Panc1 (cell line): ENCODE results near the gene LHPP. TPM values are rescaled to one million over a fixed set of nuclear protein-coding genes. Genes with fewer than 3 reads are reported as not detected.

Source experiments
- ATAC-seq: fragments of 200-7000 bp; cut with Tn5 transposase; 2 replicates; pipeline ENCODE4 v1.9.1; 2020; ENCODE audit warnings: mild to moderate bottlenecking, moderate library complexity
- BruUV-seq: library from RNA; stranded (reverse); fragments of 400-500 nt; replicated peaks from 2 replicates; lab custom pipeline; 2021; lab: Mats Ljungman, UMichigan
- CTCF ChIA-PET: fragments of 300-600 bp; sonication (Branson Sonifier 250); formaldehyde crosslinking; loops from one replicate; lab custom pipeline; 2022; ENCODE audit warnings: antibody characterized with exemption; lab: Charles Lee
- POLR2A ChIA-PET: fragments of 300-600 bp; sonication (Branson Sonifier 250); formaldehyde crosslinking; loops from one replicate; lab custom pipeline; 2022; ENCODE audit warnings: antibody characterized with exemption; lab: Charles Lee
- DNase-seq: peaks from one replicate; pipeline ENCODE4 v3.0.0-alpha.2; 2010; ENCODE audit warnings: low read depth, low spot score
- H3K27ac ChIP-seq: 2 replicates; pipeline ENCODE4 v1.5.1; 2011; ENCODE audit warnings: mild to moderate bottlenecking, low read length, inconsistent platforms
- H3K27me3 ChIP-seq: fragments of 200-500 bp; sonication (Bioruptor generic); 2 replicates; pipeline ENCODE4 v1.6.0; 2014; ENCODE audit warnings: low read length, inconsistent platforms; ENCODE audit not compliant: control insufficient read depth, insufficient read depth
- H3K36me3 ChIP-seq: fragments of 200-500 bp; sonication (Bioruptor generic); 2 replicates; pipeline ENCODE4 v1.5.1; 2014; ENCODE audit warnings: inconsistent platforms, mild to moderate bottlenecking, low read length, moderate library complexity; ENCODE audit not compliant: control insufficient read depth, insufficient read depth
- H3K4me1 ChIP-seq: 2 replicates; pipeline ENCODE4 v1.5.1; 2011; ENCODE audit warnings: inconsistent platforms, mild to moderate bottlenecking, low read length, moderate library complexity; ENCODE audit not compliant: control insufficient read depth, insufficient read depth
- H3K4me3 ChIP-seq, 2 experiments: 2 replicates each; pipeline ENCODE4 v1.5.1; 2011 to 2012; ENCODE audit warnings: low read depth in 2 of 2, low read length in 2 of 2, mild to moderate bottlenecking in 2 of 2, inconsistent platforms in 1 of 2, moderate library complexity in 1 of 2
- H3K9me3 ChIP-seq: fragments of 200-500 bp; sonication (Bioruptor generic); 2 replicates; pipeline ENCODE4 v1.5.1; 2014; ENCODE audit warnings: low read depth, mild to moderate bottlenecking, inconsistent platforms, low read length, moderate library complexity; ENCODE audit not compliant: control insufficient read depth, insufficient read depth
- POLR2AphosphoS5 ChIP-seq: IDR thresholded peaks from 2 replicates; pipeline ENCODE4 v1.6.1; 2012; ENCODE audit warnings: mild to moderate bottlenecking, low read depth, low read length, moderate library complexity
- SIN3A ChIP-seq: IDR thresholded peaks from 2 replicates; pipeline ENCODE4 v1.6.1; 2012; ENCODE audit warnings: low read depth, mild to moderate bottlenecking, low read length, moderate library complexity, borderline replicate concordance; ENCODE audit not compliant: insufficient read depth
- TCF7L2 ChIP-seq: IDR thresholded peaks from 2 replicates; pipeline ENCODE4 v1.6.1; 2011; ENCODE audit warnings: mild to moderate bottlenecking, low read depth, low read length, inconsistent platforms
- in situ Hi-C: cut with HindIII; loops from 2 replicates; pipeline ENCODE4 v1.10.0; 2016; ENCODE audit warnings: low sequenced_read_pairs, low pct_unique_long_range_greater_than_20kb
- intact Hi-C: fragments of 100-400 bp; cut with micrococcal nuclease; formaldehyde crosslinking; loops from one replicate; pipeline ENCODE4 v1.10.0; 2022; ENCODE audit not compliant: unreplicated experiment
- total RNA-seq: library from RNA; stranded (reverse); gene quantifications from one replicate; pipeline ENCODE4 v1.2.1, GENCODE V29; 2021; ENCODE audit not compliant: unreplicated experiment
- TF ChIP-seq, protein P1 (sequence below), 2 experiments: IDR thresholded peaks; 2 replicates each; pipeline ENCODE4 v1.6.1; 2011 to 2012; ENCODE audit warnings: low read depth in 2 of 2, control low read depth in 1 of 2, low read length in 1 of 2, mild to moderate bottlenecking in 1 of 2, moderate library complexity in 1 of 2; ENCODE audit not compliant: insufficient read depth in 1 of 2
- TF ChIP-seq, protein P2 (sequence below): fragments of 450-650 bp; IDR thresholded peaks from 2 replicates; pipeline ENCODE4 v1.5.1; 2017; ENCODE audit warnings: mild to moderate bottlenecking

LHPP gene
- total RNA-seq, 1 experiment from 2014 or later, result 15.0 TPM

DNA sequence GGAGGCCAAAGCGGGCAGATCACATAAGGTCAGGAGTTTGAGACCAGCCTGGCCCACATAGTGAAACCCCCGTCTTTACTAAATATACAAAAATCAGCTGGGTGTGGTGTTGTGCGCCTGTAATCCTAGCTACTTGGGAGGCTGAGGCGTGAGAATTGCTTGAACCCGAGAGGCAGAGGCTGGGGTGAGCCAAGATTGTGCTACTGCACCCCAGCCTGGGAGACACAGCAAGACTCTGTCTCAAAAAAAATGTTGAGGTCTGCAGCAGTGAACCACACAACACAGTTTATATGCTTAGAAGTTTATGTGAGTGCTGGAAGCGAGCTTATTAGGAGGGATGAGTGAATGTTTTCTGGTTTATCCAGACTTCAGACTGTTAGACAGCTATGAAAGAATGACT is 10.4 kb downstream of the LHPP start:
- BruUV-seq, result no TSS peak
- ChIA-PET CTCF (no interaction called here), POLR2A (interaction anchor here (0.6 kb wide), 1 partner anchor 9 kb away, joined by 22 read pairs; no protein-coding TSS in a partner anchor)
- TF ChIP-seq SIN3A (no peak), TCF7L2 (no peak), POLR2AphosphoS5 (no peak)
- TF ChIP-seq, protein P1, sequence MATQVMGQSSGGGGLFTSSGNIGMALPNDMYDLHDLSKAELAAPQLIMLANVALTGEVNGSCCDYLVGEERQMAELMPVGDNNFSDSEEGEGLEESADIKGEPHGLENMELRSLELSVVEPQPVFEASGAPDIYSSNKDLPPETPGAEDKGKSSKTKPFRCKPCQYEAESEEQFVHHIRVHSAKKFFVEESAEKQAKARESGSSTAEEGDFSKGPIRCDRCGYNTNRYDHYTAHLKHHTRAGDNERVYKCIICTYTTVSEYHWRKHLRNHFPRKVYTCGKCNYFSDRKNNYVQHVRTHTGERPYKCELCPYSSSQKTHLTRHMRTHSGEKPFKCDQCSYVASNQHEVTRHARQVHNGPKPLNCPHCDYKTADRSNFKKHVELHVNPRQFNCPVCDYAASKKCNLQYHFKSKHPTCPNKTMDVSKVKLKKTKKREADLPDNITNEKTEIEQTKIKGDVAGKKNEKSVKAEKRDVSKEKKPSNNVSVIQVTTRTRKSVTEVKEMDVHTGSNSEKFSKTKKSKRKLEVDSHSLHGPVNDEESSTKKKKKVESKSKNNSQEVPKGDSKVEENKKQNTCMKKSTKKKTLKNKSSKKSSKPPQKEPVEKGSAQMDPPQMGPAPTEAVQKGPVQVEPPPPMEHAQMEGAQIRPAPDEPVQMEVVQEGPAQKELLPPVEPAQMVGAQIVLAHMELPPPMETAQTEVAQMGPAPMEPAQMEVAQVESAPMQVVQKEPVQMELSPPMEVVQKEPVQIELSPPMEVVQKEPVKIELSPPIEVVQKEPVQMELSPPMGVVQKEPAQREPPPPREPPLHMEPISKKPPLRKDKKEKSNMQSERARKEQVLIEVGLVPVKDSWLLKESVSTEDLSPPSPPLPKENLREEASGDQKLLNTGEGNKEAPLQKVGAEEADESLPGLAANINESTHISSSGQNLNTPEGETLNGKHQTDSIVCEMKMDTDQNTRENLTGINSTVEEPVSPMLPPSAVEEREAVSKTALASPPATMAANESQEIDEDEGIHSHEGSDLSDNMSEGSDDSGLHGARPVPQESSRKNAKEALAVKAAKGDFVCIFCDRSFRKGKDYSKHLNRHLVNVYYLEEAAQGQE (IDR thresholded peaks at IDR 0.05; ENCODE audit: insufficient read depth in 1 of 2, low read depth in 2 of 2, low read length in 1 of 2), result no peak
- TF ChIP-seq, protein P2, sequence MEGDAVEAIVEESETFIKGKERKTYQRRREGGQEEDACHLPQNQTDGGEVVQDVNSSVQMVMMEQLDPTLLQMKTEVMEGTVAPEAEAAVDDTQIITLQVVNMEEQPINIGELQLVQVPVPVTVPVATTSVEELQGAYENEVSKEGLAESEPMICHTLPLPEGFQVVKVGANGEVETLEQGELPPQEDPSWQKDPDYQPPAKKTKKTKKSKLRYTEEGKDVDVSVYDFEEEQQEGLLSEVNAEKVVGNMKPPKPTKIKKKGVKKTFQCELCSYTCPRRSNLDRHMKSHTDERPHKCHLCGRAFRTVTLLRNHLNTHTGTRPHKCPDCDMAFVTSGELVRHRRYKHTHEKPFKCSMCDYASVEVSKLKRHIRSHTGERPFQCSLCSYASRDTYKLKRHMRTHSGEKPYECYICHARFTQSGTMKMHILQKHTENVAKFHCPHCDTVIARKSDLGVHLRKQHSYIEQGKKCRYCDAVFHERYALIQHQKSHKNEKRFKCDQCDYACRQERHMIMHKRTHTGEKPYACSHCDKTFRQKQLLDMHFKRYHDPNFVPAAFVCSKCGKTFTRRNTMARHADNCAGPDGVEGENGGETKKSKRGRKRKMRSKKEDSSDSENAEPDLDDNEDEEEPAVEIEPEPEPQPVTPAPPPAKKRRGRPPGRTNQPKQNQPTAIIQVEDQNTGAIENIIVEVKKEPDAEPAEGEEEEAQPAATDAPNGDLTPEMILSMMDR, result no peak
- ATAC-seq (no peak), DNase-seq (no peak)
- Histone ChIP-seq H3K4me1 (peaks cover 4% of the 10 kb centered on the region; the same call in 1 of the 2 replicates), H3K4me3 (no peak overlapping the region), H3K27ac (no peak overlapping the region), H3K36me3 (no peaks in the 10 kb centered on the region), H3K9me3 (no peaks in the 10 kb centered on the region), H3K27me3 (no peaks in the 10 kb centered on the region)
- in situ Hi-C loops (no loop called here), intact Hi-C loops (no loop called here)

DNA sequence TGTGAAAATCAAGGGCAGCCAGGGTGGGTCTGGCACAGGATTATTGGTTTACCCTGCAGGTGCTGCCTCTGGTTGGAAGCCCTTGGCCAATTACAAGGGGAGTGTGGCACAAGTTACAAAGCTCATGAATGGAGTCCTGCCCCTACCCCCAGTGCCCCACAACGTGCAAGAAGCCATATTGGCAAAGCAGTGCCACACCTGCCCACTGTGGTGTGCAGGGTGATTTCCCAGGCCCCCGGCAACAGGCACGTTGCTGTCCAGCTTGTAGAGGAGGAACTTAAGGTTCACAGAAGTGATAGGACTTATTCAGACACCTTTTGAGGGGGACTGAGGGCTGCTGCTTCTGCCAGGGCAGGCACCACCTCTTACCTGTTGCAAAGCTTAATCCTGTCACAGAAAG is 11.4 kb downstream of the LHPP start:
- no peak for ATAC-seq
- intact Hi-C loops, result no loop called here

More for the DNA sequence above, 11.4 kb downstream of the LHPP start:
- ChIA-PET CTCF (no interaction called here), POLR2A (no interaction called here)
- DNase-seq, result no peak
- in situ Hi-C loops, result no loop called here
- BruUV-seq, result no TSS peak
- H3K27ac ChIP-seq, result no peak overlapping the region
- TF ChIP-seq, protein P1 (IDR thresholded peaks at IDR 0.05; ENCODE audit: insufficient read depth in 1 of 2, low read depth in 2 of 2, low read length in 1 of 2), result no peak
- H3K36me3 ChIP-seq, result no peaks in the 10 kb centered on the region
- peaks cover 7% of the 10 kb centered on the region; the same call in 1 of the 2 replicates for H3K4me1 ChIP-seq
- no peak overlapping the region for H3K4me3 ChIP-seq
- H3K27me3 ChIP-seq, result no peaks in the 10 kb centered on the region
- no peaks in the 10 kb centered on the region for H3K9me3 ChIP-seq
